GM21576 (cell line): ENCODE data around the gene RPL38.

Experiments used
- ATAC-seq: cut with Tn5 transposase; IDR thresholded peaks from one replicate; pipeline ENCODE4 v1.9.1; 2021; ENCODE audit warnings: mild to moderate bottlenecking, moderate library complexity; ENCODE audit not compliant: unreplicated experiment

RPL38 gene

DNA sequence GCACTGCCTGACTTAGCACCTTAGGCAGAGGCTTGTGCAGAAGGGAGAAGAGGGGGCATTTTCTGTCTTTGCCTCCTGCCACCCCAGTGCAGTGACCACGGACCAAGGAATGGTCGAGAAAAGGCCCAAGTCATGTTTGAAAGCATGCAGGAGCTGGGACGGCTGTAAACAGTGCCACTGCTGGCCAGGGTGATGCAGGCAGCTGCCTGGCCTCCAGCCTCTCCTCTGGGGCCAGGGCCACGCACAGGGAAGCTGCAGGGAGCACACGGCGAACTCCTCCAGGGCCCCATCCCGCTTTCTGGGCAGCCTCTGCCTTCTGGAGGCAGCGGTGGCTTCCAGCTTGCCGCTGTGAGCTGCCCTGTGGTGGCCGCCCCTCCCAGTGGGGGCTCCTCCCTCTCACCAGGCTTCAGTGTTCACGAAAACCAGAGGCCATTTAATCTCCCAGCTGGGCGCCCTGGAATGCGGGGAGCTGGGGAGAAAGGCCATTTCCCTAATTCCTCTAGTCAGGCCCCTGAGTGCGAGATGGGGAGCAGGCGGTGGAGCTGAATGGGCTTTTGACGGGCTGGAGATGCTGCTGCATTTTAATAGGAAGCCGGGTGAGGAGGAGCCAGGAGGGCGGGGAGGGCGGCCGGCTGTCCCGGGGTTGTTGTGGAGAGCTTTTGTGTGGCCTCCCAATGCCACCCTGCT, 41.8 kb downstream of the RPL38 start:
- ATAC-seq = no peak

- no peak for ATAC-seq
These were observed 42.4 kb downstream of the RPL38 start for GRCh38 chr17:74245871-74246270.

- ATAC-seq = no peak
These were observed 46.3 kb downstream of the RPL38 start for GRCh38 chr17:74249590-74250270.

GRCh38 chr17:74250324-74250995, 47.0 kb downstream of the RPL38 start:
- ATAC-seq = no peak

- no peak for ATAC-seq
These were observed 47.6 kb downstream of the RPL38 start for GRCh38 chr17:74251051-74251450.

DNA sequence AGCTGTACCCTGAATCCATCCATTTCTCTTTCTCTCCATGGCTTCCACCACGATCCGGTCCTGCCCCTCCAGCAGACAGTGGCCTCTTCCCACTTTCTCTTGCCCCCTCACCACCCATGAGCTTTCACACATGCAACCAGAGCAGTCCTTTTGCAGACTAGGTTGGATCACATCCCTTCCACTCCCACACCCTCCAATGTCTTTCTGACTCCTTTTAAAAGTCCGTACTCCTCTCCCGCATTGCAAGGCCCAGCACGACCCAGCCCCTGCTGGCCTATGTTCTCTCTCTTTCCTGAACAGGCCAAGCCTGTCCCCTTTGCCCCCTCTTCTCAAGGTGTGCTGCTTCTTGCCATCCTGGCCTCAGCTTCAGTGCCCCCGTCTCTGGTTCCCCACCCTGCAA, 48.1 kb downstream of the RPL38 start:
- ATAC-seq = no peak

DNA sequence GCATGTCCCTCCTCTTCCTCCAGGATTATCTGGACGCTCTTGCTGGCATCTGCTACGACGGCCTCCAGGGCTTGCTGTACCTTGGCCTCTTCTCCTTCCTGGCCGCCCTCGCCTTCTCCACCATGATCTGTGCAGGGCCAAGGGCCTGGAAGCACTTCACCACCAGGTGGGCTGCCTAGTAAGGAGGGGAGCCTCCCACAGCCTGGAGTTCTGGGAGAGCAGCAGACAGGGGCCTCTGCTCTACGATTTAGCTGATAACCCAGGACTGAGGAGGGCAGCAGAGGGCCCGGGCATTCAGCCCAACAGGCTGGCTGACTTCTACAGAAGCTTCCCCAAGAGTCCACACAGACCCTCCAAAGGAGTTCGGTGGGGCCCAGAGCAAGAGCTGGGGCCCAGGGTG, 48.7 kb downstream of the RPL38 start:
- no peak for ATAC-seq

GRCh38 chr17:74253036-74253435, 49.6 kb downstream of the RPL38 start:
- ATAC-seq = no peak

- no peak for ATAC-seq
These were observed 53.8 kb downstream of the RPL38 start for GRCh38 chr17:74257311-74257710.

- no peak for ATAC-seq
These were observed 56.4 kb downstream of the RPL38 start for GRCh38 chr17:74259667-74260524.
